Fibroblast of skin of left quadriceps (primary cell): ENCODE measurements around the gene GNB1L.

Experiments
- DNase-seq, 2 experiments: peaks; one replicate each; pipeline ENCODE4 v3.0.0-alpha.2; 2013; ENCODE audit warnings: low read depth in 2 of 2

Gene GNB1L

DNA sequence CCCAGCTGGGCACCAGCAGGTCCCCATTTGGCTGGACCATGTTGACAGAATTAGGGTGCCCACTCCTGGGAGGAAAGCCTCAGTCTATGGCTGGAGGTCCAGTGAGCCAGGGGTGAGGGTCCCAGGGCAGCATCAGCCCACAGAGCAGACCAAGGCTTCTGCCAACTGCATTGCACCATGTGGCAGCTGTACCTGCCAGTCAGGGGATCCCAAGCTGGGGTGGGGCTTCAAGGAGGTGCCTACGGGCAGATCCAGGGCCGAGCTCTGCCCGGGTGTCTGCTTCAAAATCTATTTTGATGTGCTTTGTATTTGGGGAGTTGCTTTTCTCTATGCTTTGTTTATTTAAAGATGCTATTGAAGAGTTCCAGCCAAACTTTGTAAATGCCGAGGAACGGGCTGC, 120.9 kb downstream of the GNB1L start:
- DNase-seq: no peak
